Ovary (tissue), 9 donors: ENCODE results near the gene IGF1R. TPM values are rescaled to one million over a fixed set of nuclear protein-coding genes. Genes with fewer than 3 reads are reported as not detected.
A peak's percentile ranks its signal among the peaks of the same experiment; 100 is the strongest.

Experiments used
- DNase-seq, 5 donors: peaks; one replicate each; pipeline ENCODE4 v3.0.0-alpha.2; 2019 to 2020
- H3K27ac ChIP-seq, 2 donors: fragments of 200-600 bp; one replicate each; pipeline versions ENCODE4 v1.5.1 to v1.8.0; 2019 to 2022
- H3K27me3 ChIP-seq: fragments of 200-600 bp; one replicate; pipeline ENCODE4 v1.8.0; 2022
- H3K36me3 ChIP-seq: fragments of 200-600 bp; sonication (generic); one replicate; pipeline ENCODE4 v1.5.1; 2019
- H3K4me1 ChIP-seq: one replicate; pipeline ENCODE4 v1.8.1; 2013; ENCODE audit warnings: mild to moderate bottlenecking, moderate library complexity; ENCODE audit not compliant: insufficient read depth
- H3K4me3 ChIP-seq: fragments of 200-600 bp; sonication (generic); one replicate; pipeline ENCODE4 v1.5.1; 2017
- H3K9me3 ChIP-seq, 2 donors: fragments of 200-600 bp in 1 of 2; sonication (generic) in 1 of 2; one replicate each; pipeline versions ENCODE4 v1.5.1 to v1.8.1; 2013 to 2019; ENCODE audit warnings: mild to moderate bottlenecking in 1 of 2, moderate library complexity in 1 of 2
- EP300 ChIP-seq: sonication (generic); formaldehyde crosslinking; IDR thresholded peaks from one replicate; pipeline ENCODE4 v1.6.1; 2017; ENCODE audit warnings: antibody characterized with exemption
- POLR2A ChIP-seq: fragments of 450-650 bp; IDR thresholded peaks from one replicate; pipeline ENCODE4 v1.6.1; 2017; ENCODE audit warnings: antibody characterized with exemption, mild to moderate bottlenecking, moderate library complexity
- WGBS, 3 donors: extraction: QIAGEN DNeasy Blood & Tissue Kit in 1 of 3; methylation state at CpG; one replicate each; pipeline versions ENCODE4 v1.1.5 to v1.1.7; 2013 to 2017; 5-methylcytosine and 5-hydroxymethylcytosine counted together
- intact Hi-C, 4 donors: fragments of 100-400 bp; cut with DNase I; formaldehyde crosslinking; loops; one replicate each; pipeline versions ENCODE4 v1.11.0 to v1.15.1; 2022 to 2023
- polyA plus RNA-seq, 2 donors: library from polyadenylated mRNA; stranded (reverse); fragments of 200-250 nt in 1 of 2; fragments of 350-450 nt in 1 of 2; fragmentation: Illumina TruSeq in 1 of 2; extraction: RNeasy Lipid Tissue Mini Kit (QIAGEN cat#74804) in 1 of 2; gene quantifications; one replicate each; pipeline ENCODE4 v1.2.3, GENCODE V29; 2013 to 2014
- total RNA-seq, 7 donors: library from RNA; depleted of rRNA in 2 of 7; stranded (reverse); fragments of >200 nt in 2 of 7; fragmentation: NEBNext Ultra II Directional in 3 of 7; extraction: Animal tissue kit (Norgen Biotek cat#: 25700) in 3 of 7; gene quantifications; one replicate each; pipeline versions ENCODE4 v1.1.0 to v1.2.4, GENCODE V29; 2016 to 2023
- TF ChIP-seq, protein P1 (sequence below), 3 donors: fragments of 450-650 bp in 2 of 3; fragments of 200-600 bp in 1 of 3; IDR thresholded peaks; one replicate each; pipeline versions ENCODE4 v1.5.1 to v1.8.0; 2016 to 2022; ENCODE audit warnings: antibody characterized with exemption in 3 of 3, mild to moderate bottlenecking in 1 of 3
- donor health status: DM: no; HTN: no; CAD: no; lungs with moderate emphysema.
- donor health status: DM: no; HTN: no; CAD: no.
- donor health status: Bipolar disorder and iron deficiency.
- donor health status: DM: yes; HTN: yes; CAD: no.
- donor health status: DM: no; HTN: no; CAD: no.
- donor health status: DM: yes; HTN: yes; CAD: no.

The IGF1R gene
- total and polyA plus RNA-seq, 9 donors, result 15.4 to 88.7 (median 68.9) TPM

GRCh38 chr15:98649472-98650416, 1.4 kb downstream of the IGF1R start:
- Histone ChIP-seq H3K4me3 (peak overlapping the region; percentile 92), H3K36me3 (no peaks in the 10 kb centered on the region), H3K27ac (peak overlapping the region; percentile 95 to 97), H3K4me1 (peaks cover 6% of the 10 kb centered on the region), H3K27me3 (no peaks in the 10 kb centered on the region), H3K9me3 (no peaks in the 10 kb centered on the region)
- DNase-seq, result peak; percentile 33 to 72 (median 63)
- intact Hi-C loops, result loop anchor here (5.0 to 10.0 kb wide), 7 partner anchors 125 to 428 kb away; no protein-coding TSS in a partner anchor
- no peak for TF ChIP-seq EP300
- TF ChIP-seq, protein P1, sequence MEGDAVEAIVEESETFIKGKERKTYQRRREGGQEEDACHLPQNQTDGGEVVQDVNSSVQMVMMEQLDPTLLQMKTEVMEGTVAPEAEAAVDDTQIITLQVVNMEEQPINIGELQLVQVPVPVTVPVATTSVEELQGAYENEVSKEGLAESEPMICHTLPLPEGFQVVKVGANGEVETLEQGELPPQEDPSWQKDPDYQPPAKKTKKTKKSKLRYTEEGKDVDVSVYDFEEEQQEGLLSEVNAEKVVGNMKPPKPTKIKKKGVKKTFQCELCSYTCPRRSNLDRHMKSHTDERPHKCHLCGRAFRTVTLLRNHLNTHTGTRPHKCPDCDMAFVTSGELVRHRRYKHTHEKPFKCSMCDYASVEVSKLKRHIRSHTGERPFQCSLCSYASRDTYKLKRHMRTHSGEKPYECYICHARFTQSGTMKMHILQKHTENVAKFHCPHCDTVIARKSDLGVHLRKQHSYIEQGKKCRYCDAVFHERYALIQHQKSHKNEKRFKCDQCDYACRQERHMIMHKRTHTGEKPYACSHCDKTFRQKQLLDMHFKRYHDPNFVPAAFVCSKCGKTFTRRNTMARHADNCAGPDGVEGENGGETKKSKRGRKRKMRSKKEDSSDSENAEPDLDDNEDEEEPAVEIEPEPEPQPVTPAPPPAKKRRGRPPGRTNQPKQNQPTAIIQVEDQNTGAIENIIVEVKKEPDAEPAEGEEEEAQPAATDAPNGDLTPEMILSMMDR (IDR thresholded peaks at IDR 0.05), result peak in 2 of 3 donors; percentile 13 to 25
- TF ChIP-seq POLR2A, result peak; percentile 9
- 0 to 1% (median 0%) methylated on average over 82 to 94 of the region's 94 CpGs for WGBS, 3 donors

DNA sequence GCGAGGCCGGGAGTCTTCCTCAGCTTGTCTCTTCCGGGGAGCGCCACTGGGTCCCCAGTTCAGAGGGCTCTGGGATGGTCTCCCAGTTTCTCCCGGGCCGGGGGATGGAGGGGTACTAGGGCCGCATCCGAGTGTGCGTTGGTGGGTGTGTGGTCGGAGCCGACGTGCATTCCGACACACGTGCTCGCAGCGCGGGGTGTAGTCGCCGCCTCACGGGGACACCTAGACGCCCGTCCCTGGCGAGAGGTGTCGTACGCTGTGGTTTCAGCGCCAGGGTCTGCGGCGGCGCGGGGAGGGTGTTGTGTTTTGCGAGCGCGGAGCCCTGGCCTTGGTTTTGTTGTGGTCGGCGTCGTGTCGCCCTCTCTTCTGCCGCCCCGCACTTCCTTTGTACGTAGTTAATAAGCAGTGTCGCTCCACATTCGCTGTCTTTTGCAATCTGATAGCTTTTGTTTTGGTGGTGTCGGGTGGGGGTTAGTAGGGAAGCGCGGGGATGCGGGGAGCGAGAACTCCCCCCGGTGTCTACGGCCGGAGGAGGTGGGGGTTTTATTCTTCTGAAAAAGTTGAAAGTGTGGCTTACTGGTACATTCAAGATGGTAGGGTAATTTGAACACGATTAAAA, 2.2 kb downstream of the IGF1R start:
- Histone ChIP-seq H3K27me3 (no peaks in the 10 kb centered on the region), H3K27ac (peak overlapping the region; percentile 95 to 97), H3K4me3 (peak overlapping the region; percentile 92), H3K36me3 (no peaks in the 10 kb centered on the region), H3K4me1 (peaks cover 6% of the 10 kb centered on the region), H3K9me3 (no peaks in the 10 kb centered on the region)
- TF ChIP-seq EP300, result no peak
- peak; percentile 19 for TF ChIP-seq POLR2A
- DNase-seq, result peak; percentile 42 to 71 (median 65)
- WGBS, 3 donors, result 1% methylated on average over 38 to 51 of the region's 51 CpGs
- intact Hi-C loops, result loop anchor here in 3 of 4 donors (10.0 kb wide), 3 partner anchors 124 to 414 kb away; no protein-coding TSS in a partner anchor

- peak overlapping the region; percentile 95 to 97 for H3K27ac ChIP-seq
- intact Hi-C loops, result loop anchor here in 3 of 4 donors (10.0 kb wide), 3 partner anchors 124 to 414 kb away; no protein-coding TSS in a partner anchor
- WGBS, 3 donors, result 1 to 2% (median 1%) methylated on average over 28 of the region's 28 CpGs
- peaks cover 8% of the 10 kb centered on the region for H3K4me1 ChIP-seq
- H3K27me3 ChIP-seq, result no peaks in the 10 kb centered on the region
- no peaks in the 10 kb centered on the region for H3K9me3 ChIP-seq
- no peaks in the 10 kb centered on the region for H3K36me3 ChIP-seq
- TF ChIP-seq POLR2A (no peak), EP300 (no peak)
- TF ChIP-seq, protein P1 (IDR thresholded peaks at IDR 0.05), result no peak
- DNase-seq, result peak; percentile 60 to 72 (median 64)
- peak overlapping the region; percentile 92 for H3K4me3 ChIP-seq
Measured at GRCh38 chr15:98651036-98651481, 2.7 kb downstream of the IGF1R start.

DNA sequence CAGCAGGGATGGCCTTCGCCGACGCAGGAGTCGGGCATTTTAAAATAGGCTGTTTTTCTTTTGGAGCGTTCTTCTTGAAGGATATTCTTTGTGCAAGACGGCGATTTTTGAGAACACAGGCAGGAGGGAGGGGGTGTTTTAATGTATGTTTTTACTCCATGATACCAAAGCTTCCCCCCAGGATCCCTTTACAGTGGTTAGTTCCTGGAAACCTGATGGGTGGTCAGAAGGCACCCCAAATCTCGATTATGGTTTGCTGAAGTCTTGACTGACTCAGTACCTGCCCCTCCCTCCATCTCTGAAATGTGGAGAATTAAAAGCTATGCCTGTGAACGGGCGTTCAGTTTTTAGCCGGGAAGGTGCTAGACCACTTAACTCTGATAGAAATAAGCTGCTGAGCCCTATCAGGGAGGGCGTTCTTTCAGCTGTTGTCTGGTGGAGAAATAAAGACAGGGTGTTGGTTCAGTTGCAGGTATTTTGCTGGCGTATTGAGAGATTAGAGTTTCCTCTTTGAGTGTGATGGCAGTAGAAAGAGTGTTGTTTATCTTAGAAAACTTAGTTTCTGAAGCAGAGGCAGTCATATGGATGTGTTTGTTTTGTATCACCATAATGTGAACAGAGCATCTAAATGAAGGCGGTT, 3.4 kb downstream of the IGF1R start:
- Histone ChIP-seq H3K36me3 (no peaks in the 10 kb centered on the region), H3K9me3 (no peaks in the 10 kb centered on the region), H3K4me3 (peak overlapping the region; percentile 92), H3K27ac (peak overlapping the region; percentile 95 to 97), H3K27me3 (no peaks in the 10 kb centered on the region), H3K4me1 (peaks cover 8% of the 10 kb centered on the region)
- no peak for TF ChIP-seq POLR2A
- TF ChIP-seq, protein P1 (IDR thresholded peaks at IDR 0.05), result no peak
- peak in 1 of 5 donors; percentile 23 for DNase-seq
- WGBS, 3 donors, result 9 to 14% (median 11%) methylated on average over 14 of the region's 14 CpGs
- intact Hi-C loops, result loop anchor here in 3 of 4 donors (10.0 kb wide), 3 partner anchors 123 to 413 kb away; no protein-coding TSS in a partner anchor
